ENCODE results near the gene LEPR. TPM values are rescaled to one million over a fixed set of nuclear protein-coding genes. Genes with fewer than 3 reads are reported as not detected.
"Not testable (repeated sequence)": the region's sequence is repeated elsewhere in the genome, so short reads cannot be mapped to it uniquely, and the experiment has no call there.

Gene LEPR
- total and polyA plus RNA-seq, 12 donors = 1.6 to 13.4 (median 6.6) TPM

GRCh38 chr1:65377496-65378246, 42.8 kb upstream of the LEPR start:
- H3K4me1 ChIP-seq = no peaks in the 10 kb centered on the region
- no peak for TF ChIP-seq CTCF (IDR thresholded peaks at IDR 0.05)
- 64 to 80% methylated on average over 4 of the region's 4 CpGs for WGBS, 2 donors
- intact Hi-C loops (cut with DNase I) = no loop called here
- H3K27ac ChIP-seq = no peak overlapping the region
- H3K9me3 ChIP-seq = no peaks in the 10 kb centered on the region
- ATAC-seq (no peak), DNase-seq (no peak)
- no peaks in the 10 kb centered on the region for H3K27me3 ChIP-seq
- peaks cover 0 to 3% (median 0%) of the 10 kb centered on the region in 9 donors for H3K36me3 ChIP-seq
- H3K4me3 ChIP-seq = no peak overlapping the region

- no peak for ATAC-seq
- intact Hi-C loops (cut with DNase I) = no loop called here
- 71 to 82% methylated on average over 2 of the region's 2 CpGs for WGBS, 2 donors
These were observed 42.1 kb upstream of the LEPR start for GRCh38 chr1:65378247-65378946.

GRCh38 chr1:65384426-65384825, 36.0 kb upstream of the LEPR start:
- DNase-seq; intact Hi-C loops (cut with DNase I); H3K4me1 ChIP-seq; H3K9me3 ChIP-seq; H3K27me3 ChIP-seq; H3K27ac ChIP-seq; H3K4me3 ChIP-seq; ATAC-seq: not testable (repeated sequence)
- 91 to 97% methylated on average over 5 of the region's 5 CpGs for WGBS, 2 donors
- H3K36me3 ChIP-seq = peaks cover 0 to 15% (median 0%) of the 10 kb centered on the region in 9 donors

More at GRCh38 chr1:65378247-65378946, 42.1 kb upstream of the LEPR start:
- Histone ChIP-seq H3K36me3 (peaks cover 0 to 3% (median 0%) of the 10 kb centered on the region in 9 donors), H3K9me3 (no peaks in the 10 kb centered on the region), H3K27ac (no peak overlapping the region), H3K27me3 (no peaks in the 10 kb centered on the region), H3K4me1 (no peaks in the 10 kb centered on the region), H3K4me3 (no peak overlapping the region)
- DNase-seq = no peak
- TF ChIP-seq CTCF (IDR thresholded peaks at IDR 0.05) = no peak

- intact Hi-C loops (cut with DNase I) = no loop called here
- Histone ChIP-seq H3K36me3 (peaks cover 0 to 22% (median 0%) of the 10 kb centered on the region in 9 donors), H3K27ac (no peak overlapping the region), H3K4me3 (no peak overlapping the region), H3K9me3 (no peaks in the 10 kb centered on the region), H3K27me3 (no peaks in the 10 kb centered on the region), H3K4me1 (no peaks in the 10 kb centered on the region)
- TF ChIP-seq CTCF (IDR thresholded peaks at IDR 0.05) = no peak
- DNase-seq (no peak), ATAC-seq (no peak)
- WGBS, 2 donors = 79 to 85% methylated on average over 3 of the region's 3 CpGs
These were observed 34.0 kb upstream of the LEPR start for GRCh38 chr1:65386439-65386838.

- intact Hi-C loops (cut with DNase I) = no loop called here
These were observed 32.6 kb upstream of the LEPR start for GRCh38 chr1:65387821-65388220.

More at GRCh38 chr1:65387821-65388220, 32.6 kb upstream of the LEPR start:
- DNase-seq (no peak), ATAC-seq (no peak)
- Histone ChIP-seq H3K36me3 (peaks cover 0 to 24% (median 0%) of the 10 kb centered on the region in 9 donors), H3K4me1 (no peaks in the 10 kb centered on the region), H3K4me3 (no peak overlapping the region), H3K9me3 (no peaks in the 10 kb centered on the region), H3K27ac (no peak overlapping the region), H3K27me3 (no peaks in the 10 kb centered on the region)
- 86 to 88% methylated on average over 2 of the region's 2 CpGs for WGBS, 2 donors
- no peak for TF ChIP-seq CTCF (IDR thresholded peaks at IDR 0.05)
